Measurements from ENCODE around the gene FLT3LG. TPM values are rescaled to one million over a fixed set of nuclear protein-coding genes. Genes with fewer than 3 reads are reported as not detected.

FLT3LG gene
- total and polyA plus RNA-seq, 2 of the 8 experiments (the other 6 are each of a cell fraction or from before 2014, with no cell fraction given), result 1.6 to 3.2 TPM

DNA sequence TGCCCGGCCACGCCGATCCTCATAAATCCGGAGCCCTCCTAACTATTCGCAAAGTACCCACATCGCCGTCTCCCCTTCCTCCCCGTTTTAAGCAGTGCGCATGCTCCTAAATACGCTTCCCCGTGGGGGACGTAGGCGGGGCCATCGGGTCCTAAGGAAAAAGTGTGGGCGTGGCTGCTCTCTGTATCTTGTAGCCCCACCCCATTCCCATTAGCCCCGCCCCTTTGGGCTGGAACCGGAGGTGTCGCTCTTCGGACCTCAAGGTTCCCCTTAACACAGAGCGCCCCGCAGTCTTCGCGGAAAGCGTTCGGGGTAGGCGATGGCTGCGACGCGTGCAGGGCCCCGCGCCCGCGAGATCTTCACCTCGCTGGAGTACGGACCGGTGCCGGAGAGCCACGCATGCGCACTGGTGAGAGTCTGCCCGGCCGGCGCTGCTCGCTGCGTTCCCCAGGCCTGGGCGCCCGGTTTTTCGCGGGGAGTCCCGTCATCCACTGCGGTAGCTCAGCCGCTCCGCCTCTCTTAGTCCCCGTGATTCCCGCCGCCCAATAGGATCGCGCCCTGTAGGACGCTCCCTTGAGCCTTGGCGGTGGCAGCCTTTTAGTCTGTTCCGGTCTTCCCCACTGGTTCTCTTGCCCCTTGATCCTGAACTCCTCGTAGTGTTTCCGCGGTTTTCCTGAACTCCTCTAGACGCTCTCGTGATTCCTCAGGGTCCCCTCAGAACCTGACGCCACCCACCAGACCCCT, 20.8 kb upstream of the FLT3LG start, which contains the start of gene ALDH16A1:
Gene ALDH16A1 (plus strand): TSS at position 213 of the 744 bp plus-strand sequence. CDS start 107 bp downstream, at position 320.
- H4K20me1 ChIP-seq (replicated peaks in 1 of 2; ENCODE audit: control insufficient read depth in 1 of 2, insufficient read depth in 2 of 2, low read length in 2 of 2), result peaks cover 2 to 7% of the 10 kb centered on the region in 2 experiments
- peak within 1 kb of the TSS; percentile 63 to 93 for H3K4me2 ChIP-seq (ENCODE audit: insufficient read depth in 1 of 2, low read depth in 2 of 2, low read length in 2 of 2)
- H2BK12ac ChIP-seq (ENCODE audit: low read depth, low read length), result peak within 1 kb of the TSS; percentile 81
- H3K27me3 ChIP-seq (replicated peaks in 1 of 4; ENCODE audit: control insufficient read depth in 3 of 4, extremely low read depth in 1 of 4, insufficient read depth in 3 of 4, low read length in 3 of 4), result no peaks in the 10 kb centered on the region
- DNase-seq (ENCODE audit: low read depth in 1 of 2, low spot score in 2 of 2) (peak; percentile 90 to 97), FAIRE-seq (no peak)
- H3K23ac ChIP-seq (ENCODE audit: insufficient read length), result no peak within 1 kb of the TSS
- H3K27ac ChIP-seq (ENCODE audit: low read depth, low read length), result peak within 1 kb of the TSS; percentile 96
- peak within 1 kb of the TSS; percentile 1; the same call in 1 of the 2 replicates for H2AK5ac ChIP-seq (ENCODE audit: low read depth, low read length)
- peaks cover 4% of the 10 kb centered on the region for H3K23me2 ChIP-seq (ENCODE audit: low read depth, low read length)
- peak within 1 kb of the TSS; percentile 92 for H4K91ac ChIP-seq (replicated peaks; ENCODE audit: insufficient read length, low read length)
- H3K4me3 ChIP-seq (ENCODE audit: extremely low read depth in 1 of 4, insufficient read depth in 2 of 4, low read depth in 3 of 4, low read length in 4 of 4), result peak within 1 kb of the TSS; percentile 78 to 86 (median 80)
- no peak within 1 kb of the TSS; the same call in 1 of the 2 replicates for H2AFZ ChIP-seq (ENCODE audit: low read length)
- H3K36me3 ChIP-seq (ENCODE audit: control insufficient read depth in 2 of 4, insufficient read depth in 4 of 4, low read length in 3 of 4), result peaks cover 3 to 9% (median 5%) of the 10 kb centered on the region in 4 experiments; a peak in 3 of 8 replicates
- H3K14ac ChIP-seq (ENCODE audit: insufficient read length), result no peak within 1 kb of the TSS
- H2BK20ac ChIP-seq (ENCODE audit: low read length), result no peak within 1 kb of the TSS
- H3K79me2 ChIP-seq (ENCODE audit: control insufficient read depth in 1 of 2, insufficient read depth in 2 of 2, low read length in 2 of 2), result peaks cover 0 to 23% of the 10 kb centered on the region in 2 experiments; a peak in 2 of 4 replicates
- H3K4ac ChIP-seq (replicated peaks; ENCODE audit: insufficient read length, low read depth, low read length), result peak within 1 kb of the TSS; percentile 82
- POLR2A ChIA-PET (ENCODE audit: partially characterized antibody), result interaction anchor here (0.7 to 4.6 kb wide), 28 partner anchors 10 to 323 kb away, joined by 3 to 33 read pairs (median 4); partner anchors contain the start of genes DKKL1, FLT3LG, GFY and RPS11
- peak within 1 kb of the TSS; percentile 94 to 98 (median 96) for H3K9ac ChIP-seq (replicated peaks in 1 of 4; ENCODE audit: extremely low read depth in 1 of 4, low read depth in 3 of 4, low read length in 3 of 4)
- H3K18ac ChIP-seq (ENCODE audit: extremely low read depth, low read length), result peak within 1 kb of the TSS; percentile 98
- peak within 1 kb of the TSS; percentile 99 for H4K8ac ChIP-seq (ENCODE audit: extremely low read depth, insufficient read depth, low read length)
- H4K5ac ChIP-seq (ENCODE audit: insufficient read length, low read depth, low read length), result peak within 1 kb of the TSS; percentile 97
- H3K4me1 ChIP-seq (replicated peaks in 1 of 4; ENCODE audit: control insufficient read depth in 3 of 4, insufficient read depth in 4 of 4, low read length in 3 of 4), result peaks cover 0 to 4% (median 3%) of the 10 kb centered on the region in 4 experiments; a peak in 5 of 7 replicates
- peaks cover 2% of the 10 kb centered on the region for H3K79me1 ChIP-seq (ENCODE audit: low read depth, low read length)
- WGBS, 2 experiments (ENCODE audit: extremely low coverage in 1 of 2, insufficient coverage in 1 of 2, insufficient read length in 1 of 2, insufficient replicate concordance in 2 of 2, low coverage in 1 of 2, low lambda C conversion rate in 2 of 2, missing lambda C conversion rate in 1 of 2), result 1% methylated on average over 64 of the region's 66 CpGs; no CpG with 5 or more reads in 1 of the 2 experiments
- H2BK15ac ChIP-seq (ENCODE audit: low read length), result no peak within 1 kb of the TSS; the same call in 1 of the 2 replicates
- H2BK5ac ChIP-seq (ENCODE audit: low read depth, low read length), result peak within 1 kb of the TSS; percentile 92
- CTCF ChIA-PET (ENCODE audit: partially characterized antibody), result interaction anchor here (0.5 to 2.1 kb wide), 6 partner anchors 8 to 358 kb away, joined by 4 to 7 read pairs (median 6); partner anchors contain the start of gene FLT3LG
- H3K9me3 ChIP-seq (ENCODE audit: insufficient read depth in 2 of 2, low read depth in 1 of 2, low read length in 1 of 2), result no peaks in the 10 kb centered on the region
- H3K56ac ChIP-seq (replicated peaks; ENCODE audit: insufficient read length, low read depth, low read length), result peak within 1 kb of the TSS; percentile 71
- no peak within 1 kb of the TSS for H2BK120ac ChIP-seq (replicated peaks; ENCODE audit: low read depth, low read length)
- peak; percentile 60; the same call in 1 of the 2 replicates for TF ChIP-seq SP1 (IDR thresholded peaks at IDR 0.05; ENCODE audit: low read depth, low read length)
- TF ChIP-seq CBX5 (IDR thresholded peaks at IDR 0.05; ENCODE audit: low read depth, low read length), result no peak
- TF ChIP-seq SIN3A (conservative IDR thresholded peaks at IDR 0.05 in 1 of 2, IDR thresholded peaks at IDR 0.05 in 1 of 2; ENCODE audit: low read depth in 1 of 2, low read length in 2 of 2), result peak in 1 of 2 experiments; percentile 66; a peak in 1 of 4 replicates
- no peak for TF ChIP-seq SRF (IDR thresholded peaks at IDR 0.05; ENCODE audit: low read depth, low read length)
- no peak for TF ChIP-seq SP2 (IDR thresholded peaks at IDR 0.05; ENCODE audit: low read length)
- no peak for TF ChIP-seq SUZ12 (IDR thresholded peaks at IDR 0.05; ENCODE audit: low read length)
- TF ChIP-seq, protein P1, sequence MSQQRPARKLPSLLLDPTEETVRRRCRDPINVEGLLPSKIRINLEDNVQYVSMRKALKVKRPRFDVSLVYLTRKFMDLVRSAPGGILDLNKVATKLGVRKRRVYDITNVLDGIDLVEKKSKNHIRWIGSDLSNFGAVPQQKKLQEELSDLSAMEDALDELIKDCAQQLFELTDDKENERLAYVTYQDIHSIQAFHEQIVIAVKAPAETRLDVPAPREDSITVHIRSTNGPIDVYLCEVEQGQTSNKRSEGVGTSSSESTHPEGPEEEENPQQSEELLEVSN (IDR thresholded peaks at IDR 0.05), result peak; percentile 48
- TF ChIP-seq BRCA1 (IDR thresholded peaks at IDR 0.05; ENCODE audit: low read depth, low read length), result peak; percentile 25; the same call in 1 of the 2 replicates
- peak; percentile 98 for TF ChIP-seq POLR2AphosphoS5 (IDR thresholded peaks at IDR 0.05; ENCODE audit: low read depth, low read length)

Data from H1 (cell line).